K562 (cell line): ENCODE results near the gene C13orf42. TPM values are rescaled to one million over a fixed set of nuclear protein-coding genes. Genes with fewer than 3 reads are reported as not detected.

Experiments
- ATAC-seq: fragments of 200-7000 bp; cut with Tn5 transposase; 3 replicates; pipeline ENCODE4 v1.9.1; 2020; ENCODE audit warnings: moderate library complexity
- BruUV-seq: library from RNA; stranded (reverse); fragments of 400-500 nt; replicated peaks from 2 replicates; lab custom pipeline; 2021; lab: Mats Ljungman, UMichigan
- CTCF ChIA-PET: fragments of 300-600 bp; formaldehyde crosslinking; extraction: SDS; loops from one replicate; lab custom pipeline; 2021; ENCODE audit warnings: low intra/inter-chr PET ratio; lab: Yijun Ruan, JAX
- POLR2A ChIA-PET: fragments of 300-600, 350-650 bp; sonication (Branson Sonifier 250); formaldehyde crosslinking; extraction: SDS; loops from one replicate; lab custom pipeline; 2021; ENCODE audit warnings: antibody characterized with exemption, inconsistent platforms; lab: Yijun Ruan, JAX
- DNase-seq, 4 experiments: peaks; one replicate each; pipeline versions ENCODE4 v3.0.0 to v3.0.0-alpha.2; 2011 to 2018; ENCODE audit warnings: low spot score in 3 of 4, mixed read lengths in 3 of 4; ENCODE audit errors: extremely low read depth in 1 of 4
- FAIRE-seq: peaks from 2 replicates; lab custom pipeline; 2011; peaks lifted over from hg19 to GRCh38; lab: Jason Lieb, UNC
- H2AFZ ChIP-seq: 2 replicates; pipeline ENCODE4 v1.6.0; 2011; ENCODE audit warnings: low read depth, low read length, control low read depth, inconsistent platforms
- H3K27ac ChIP-seq: fragments of 200-600 bp; 3 replicates; pipeline ENCODE4 v1.8.0; 2011; ENCODE audit warnings: low read depth, mild to moderate bottlenecking, control low read depth, inconsistent platforms, low read length, moderate library complexity, mixed read lengths; ENCODE audit errors: extremely low read depth
- H3K27me3 ChIP-seq, 2 experiments: fragments of 300-600 bp in 1 of 2; 2 replicates in 1 of 2; 3 replicates in 1 of 2; pipeline versions ENCODE4 v1.6.0 to v1.8.0; 2011; ENCODE audit warnings: inconsistent platforms in 2 of 2, low read length in 2 of 2, mild to moderate bottlenecking in 1 of 2, mixed read lengths in 1 of 2, moderate library complexity in 1 of 2; ENCODE audit not compliant: control insufficient read depth in 2 of 2, insufficient read depth in 2 of 2
- H3K36me3 ChIP-seq: fragments of 300-600 bp; 3 replicates; pipeline ENCODE4 v1.8.0; 2011; ENCODE audit warnings: mild to moderate bottlenecking, low read length, inconsistent platforms; ENCODE audit not compliant: control insufficient read depth, insufficient read depth
- H3K4me1 ChIP-seq, 2 experiments: fragments of 200-600 bp in 1 of 2; replicated peaks in 1 of 2; 2 replicates in 1 of 2; 3 replicates in 1 of 2; pipeline versions ENCODE4 v1.5.1 to v1.8.0; 2011; ENCODE audit warnings: inconsistent platforms in 2 of 2, low read length in 2 of 2, mild to moderate bottlenecking in 1 of 2, mixed read lengths in 1 of 2, moderate library complexity in 1 of 2; ENCODE audit not compliant: control insufficient read depth in 2 of 2, insufficient read depth in 2 of 2
- H3K4me2 ChIP-seq: 2 replicates; pipeline ENCODE4 v1.6.1; 2011; ENCODE audit warnings: low read length, control low read depth, inconsistent platforms, mixed read lengths; ENCODE audit not compliant: insufficient read depth
- H3K4me3 ChIP-seq: fragments of 200-600 bp; sonication (generic), shearing (Covaris generic); 2 replicates; pipeline ENCODE4 v1.5.1; 2016; ENCODE audit warnings: control low read depth, inconsistent platforms
- H3K79me2 ChIP-seq: fragments of 200-600 bp; 3 replicates; pipeline ENCODE4 v1.8.0; 2011; ENCODE audit warnings: low read length, inconsistent platforms; ENCODE audit not compliant: control insufficient read depth, insufficient read depth
- H3K9ac ChIP-seq, 2 experiments: 2 replicates each; pipeline versions ENCODE4 v1.6.0 to v1.6.1; 2011; ENCODE audit warnings: low read depth in 2 of 2, low read length in 2 of 2, control low read depth in 1 of 2, inconsistent platforms in 1 of 2, mild to moderate bottlenecking in 1 of 2, mixed read lengths in 1 of 2; ENCODE audit not compliant: insufficient read depth in 1 of 2
- H3K9me1 ChIP-seq: one replicate; pipeline ENCODE4 v1.6.0; 2011; ENCODE audit warnings: inconsistent platforms, mild to moderate bottlenecking, low read length, moderate library complexity; ENCODE audit not compliant: control insufficient read depth, insufficient read depth
- H3K9me3 ChIP-seq: replicated peaks from 2 replicates; pipeline ENCODE4 v1.5.1; 2011; ENCODE audit warnings: low read depth, low read length, inconsistent platforms; ENCODE audit not compliant: control insufficient read depth, insufficient read depth
- H4K20me1 ChIP-seq: replicated peaks from 2 replicates; pipeline ENCODE4 v1.6.1; 2011; ENCODE audit warnings: low read length, inconsistent platforms, mixed read lengths; ENCODE audit not compliant: control insufficient read depth, insufficient read depth
- CC2D1A ChIP-seq: fragments of 450-650 bp; IDR thresholded peaks from 2 replicates; pipeline ENCODE4 v1.6.1; 2017; ENCODE audit warnings: mild to moderate bottlenecking
- FOXA1 ChIP-seq: fragments of 450-650 bp; IDR thresholded peaks from 2 replicates; pipeline ENCODE4 v1.6.1; 2016; ENCODE audit warnings: mild to moderate bottlenecking, borderline replicate concordance
- NFYB ChIP-seq: IDR thresholded peaks from 2 replicates; pipeline ENCODE4 v1.6.1; 2011; ENCODE audit warnings: mild to moderate bottlenecking, moderate library complexity; ENCODE audit not compliant: insufficient read length; ENCODE audit errors: extremely low read depth
- NKRF ChIP-seq: fragments of 450-650 bp; IDR thresholded peaks from 2 replicates; pipeline ENCODE4 v1.6.1; 2016; ENCODE audit warnings: borderline replicate concordance
- PKNOX1 ChIP-seq: fragments of 450-650 bp; IDR thresholded peaks from 2 replicates; pipeline ENCODE4 v1.6.1; 2016
- PYGO2 ChIP-seq: fragments of 450-650 bp; IDR thresholded peaks from 2 replicates; pipeline ENCODE4 v1.6.1; 2016; ENCODE audit warnings: mild to moderate bottlenecking, missing genetic modification characterization, moderate library complexity, missing compliant biosample characterization
- SP1 ChIP-seq: sonication (generic); formaldehyde crosslinking; IDR thresholded peaks from 2 replicates; pipeline ENCODE4 v1.8.1; 2022; ENCODE audit warnings: mild to moderate bottlenecking, missing genetic modification reagents
- TCF15 ChIP-seq: fragments of 250-450 bp; sonication (Bioruptor Pico); IDR thresholded peaks from 2 replicates; pipeline ENCODE4 v1.8.0; 2022; ENCODE audit warnings: moderate library complexity, mild to moderate bottlenecking, inconsistent platforms
- ZMIZ1 ChIP-seq, 2 experiments: fragments of 150-350 bp in 1 of 2; IDR thresholded peaks; 2 replicates each; pipeline ENCODE4 v1.6.1; 2012 to 2016; ENCODE audit warnings: low read depth in 2 of 2, low read length in 2 of 2, mild to moderate bottlenecking in 1 of 2, moderate library complexity in 1 of 2
- ZNF146 ChIP-seq: IDR thresholded peaks from one replicate; pipeline ENCODE4 v1.6.1; 2018; ENCODE audit warnings: missing compliant biosample characterization; ENCODE audit not compliant: unreplicated experiment
- ZNF586 ChIP-seq: fragments of 450-650 bp; formaldehyde crosslinking; conservative IDR thresholded peaks from 2 replicates; pipeline ENCODE4 v1.4.0; 2020; ENCODE audit warnings: mild to moderate bottlenecking, moderate library complexity
- WGBS: fragments of 100-300 bp; shearing (Covaris generic); methylation state at CpG from one replicate; pipeline ENCODE4 v1.1.6; 2016; ENCODE audit warnings: low coverage, mixed read lengths; ENCODE audit not compliant: insufficient coverage; ENCODE audit errors: missing lambda C conversion rate; 5-methylcytosine and 5-hydroxymethylcytosine counted together
- in situ Hi-C: fragments of 300-500 bp; cut with MboI; formaldehyde crosslinking; loops from 4 replicates; pipeline ENCODE4 v1.15.0; 2018; ENCODE audit warnings: inconsistent platforms, mixed read lengths
- intact Hi-C: fragments of 100-400 bp; cut with micrococcal nuclease; formaldehyde crosslinking; loops from 2 replicates; pipeline ENCODE4 v1.14.2; 2022
- polyA plus RNA-seq, 8 experiments: library from polyadenylated mRNA; depleted of rRNA in 4 of 8; stranded (reverse) in 5 of 8; unstranded in 3 of 8; fragments of >200 nt; fragmentation: Nextera tagmentation in 2 of 8; fragmentation: Illumina TruSeq in 1 of 8; extraction: Ambion mirVana in 2 of 8; extraction: Trizol in 1 of 8; gene quantifications; 2 replicates each; pipeline versions ENCODE4 v1.2.1 to v1.2.3, GENCODE V29; 2011 to 2014; ENCODE audit warnings: inconsistent platforms in 1 of 8, missing spikeins in 1 of 8
- total RNA-seq, 7 experiments: library from RNA; depleted of rRNA in 6 of 7; stranded (reverse); fragments of >200 nt in 6 of 7; fragmentation: Illumina TruSeq in 2 of 7; extraction: Trizol in 2 of 7; gene quantifications; 2 replicates each; pipeline versions ENCODE4 v1.2.1 to v1.2.3, GENCODE V29; 2011 to 2021; ENCODE audit warnings: low replicate concordance in 1 of 7

The C13orf42 gene
- total and polyA plus RNA-seq, 9 of the 15 experiments (the other 6 are each of a cell fraction or from before 2014, with no cell fraction given): 0.18 TPM; not detected in 8

GRCh38 chr13:51096131-51096530 lies 14.9 kb downstream of the C13orf42 start (continued):
- TF ChIP-seq ZMIZ1 (IDR thresholded peaks at IDR 0.05; ENCODE audit: low read depth in 2 of 2, low read length in 2 of 2) (no peak), TCF15 (CRISPR knock-in tag) (no peak), NFYB (no peak)

- intact Hi-C loops: no loop called here
- BruUV-seq: no TSS peak
Observed at GRCh38 chr13:51093574-51093973, 17.5 kb downstream of the C13orf42 start.

More at GRCh38 chr13:51093574-51093973, 17.5 kb downstream of the C13orf42 start:
- H3K9ac ChIP-seq: no peak overlapping the region
- H2AFZ ChIP-seq: no peak overlapping the region
- H3K9me3 ChIP-seq: no peaks in the 10 kb centered on the region
- H3K4me2 ChIP-seq: no peak overlapping the region
- H3K4me3 ChIP-seq: no peak overlapping the region
- H3K79me2 ChIP-seq: no peaks in the 10 kb centered on the region
- in situ Hi-C loops: no loop called here
- ChIA-PET POLR2A (no interaction called here), CTCF (no interaction called here)
- FAIRE-seq (no peak), DNase-seq (no peak), ATAC-seq (no peak)
- H3K27ac ChIP-seq: no peak overlapping the region
- WGBS: 0% methylated on average over 4 of the region's 4 CpGs
- no peaks in the 10 kb centered on the region for H3K4me1 ChIP-seq
- H3K36me3 ChIP-seq: no peaks in the 10 kb centered on the region
- H3K9me1 ChIP-seq: no peaks in the 10 kb centered on the region
- peaks cover 0 to 4% of the 10 kb centered on the region in 2 experiments; a peak in 2 of 5 replicates for H3K27me3 ChIP-seq
- TF ChIP-seq PKNOX1 (no peak), SP1 (no peak), PYGO2 (tag) (no peak), CC2D1A (no peak), NKRF (no peak), ZNF146 (CRISPR knock-in tag) (no peak), ZNF586 (CRISPR knock-in tag) (no peak), FOXA1 (no peak)
- no peaks in the 10 kb centered on the region for H4K20me1 ChIP-seq
